Activated effector memory CD4-positive, alpha-beta T cell treated with anti-CD3 and anti-CD28 coated beads, Interleukin-2, amount 50 U/mL, for 16 hours (primary cell): Measurements from ENCODE around the gene RBP3.

Experiments used
- DNase-seq: peaks from one replicate; pipeline ENCODE4 v3.0.0-alpha.2; 2020

Gene RBP3

GRCh38 chr10:47376522-47377220 lies 28.5 kb downstream of the RBP3 start:
- peak; percentile 56 for DNase-seq

DNA sequence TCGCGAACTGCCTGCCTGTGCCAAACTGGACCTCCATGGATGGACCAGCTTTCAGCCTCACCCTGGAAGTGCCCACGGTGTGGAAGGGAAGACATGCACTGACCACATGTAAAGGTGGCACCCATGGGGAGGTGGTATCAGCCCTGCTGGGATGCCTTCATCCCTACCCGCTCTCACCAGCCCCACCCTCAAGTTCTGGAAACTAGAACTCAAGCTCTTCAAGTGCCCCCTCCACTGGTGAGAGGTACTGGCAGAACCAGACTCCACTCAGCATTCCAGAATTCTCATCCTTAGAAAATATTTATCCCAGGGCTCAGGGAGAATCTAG lies 30.0 kb downstream of the RBP3 start:
- DNase-seq = peak; percentile 36

DNA sequence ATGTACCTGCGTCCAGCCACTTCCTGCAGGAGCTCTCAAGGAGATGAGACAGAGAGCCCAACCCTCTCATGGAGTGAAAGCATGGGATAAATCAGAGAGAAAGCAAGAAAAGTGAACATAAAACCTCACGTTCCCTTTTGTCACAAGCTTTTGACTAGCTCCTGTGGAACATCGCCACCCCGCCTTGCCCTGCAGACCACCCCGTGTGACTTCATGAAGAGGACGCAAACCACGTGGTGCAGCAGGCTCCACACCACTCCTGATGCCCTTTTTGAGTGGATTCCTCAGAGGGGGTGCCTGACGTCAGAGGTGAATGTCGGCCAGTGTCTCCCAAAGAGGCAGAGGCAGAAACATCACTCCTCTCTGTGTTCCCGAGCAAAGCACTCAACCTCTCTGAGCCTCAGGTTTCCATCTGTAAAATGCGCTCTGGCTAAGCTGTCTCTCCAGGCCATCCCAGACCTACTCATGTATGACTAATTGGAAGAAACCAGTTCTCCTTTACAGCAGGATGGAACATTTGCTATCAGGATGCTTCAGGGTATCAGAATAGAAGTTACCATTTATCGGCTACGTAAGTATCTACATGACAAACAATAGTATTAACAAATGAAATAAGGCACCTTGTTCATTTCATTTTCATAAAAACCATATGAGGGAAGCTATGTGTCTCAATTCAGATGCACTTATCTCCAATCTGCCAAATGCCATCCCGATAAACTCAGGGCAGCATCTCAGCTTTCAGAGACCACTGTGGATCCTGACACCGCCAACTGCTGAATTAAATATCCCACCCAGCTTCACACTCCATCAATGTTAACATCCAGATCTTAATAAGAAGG lies 30.7 kb downstream of the RBP3 start:
- DNase-seq = peak; percentile 59

GRCh38 chr10:47379445-47379785 lies 31.3 kb downstream of the RBP3 start:
- peak; percentile 19 for DNase-seq

GRCh38 chr10:47379901-47380300 lies 31.7 kb downstream of the RBP3 start:
- DNase-seq = peak; percentile 28

GRCh38 chr10:47380341-47381102 lies 32.4 kb downstream of the RBP3 start:
- peak; percentile 30 for DNase-seq

DNA sequence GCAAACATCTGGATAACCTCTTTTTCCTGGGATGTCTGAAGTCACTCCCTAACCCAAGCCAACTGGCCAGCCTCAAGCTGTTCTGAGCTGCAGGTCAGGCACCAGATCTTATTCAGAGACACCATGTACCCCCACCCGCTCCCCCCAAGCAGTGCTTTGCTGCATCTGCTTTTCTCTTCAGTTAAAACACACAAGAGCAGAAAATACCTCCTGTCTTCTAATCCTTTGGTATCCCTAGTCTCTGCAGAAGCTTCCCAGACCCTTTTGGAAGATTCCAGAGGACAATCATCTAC lies 32.9 kb downstream of the RBP3 start:
- DNase-seq = peak; percentile 47

GRCh38 chr10:47381427-47382379 lies 33.5 kb downstream of the RBP3 start:
- DNase-seq = peak; percentile 28

- peak; percentile 22 for DNase-seq
Observed at GRCh38 chr10:47383261-47384147, 35.3 kb downstream of the RBP3 start.

- peak; percentile 88 for DNase-seq
Observed at GRCh38 chr10:47384148-47384921, 36.2 kb downstream of the RBP3 start, which contains the start of gene ZNF488. TSS of gene ZNF488 (minus strand) at chr10:47384293. CDS start at chr10:47368829, 15,464 bp downstream.

- peak; percentile 45 for DNase-seq
Observed at GRCh38 chr10:47386104-47386503, 37.9 kb downstream of the RBP3 start.

GRCh38 chr10:47388879-47389278 lies 40.7 kb downstream of the RBP3 start:
- peak; percentile 37 for DNase-seq

GRCh38 chr10:47389619-47390018 lies 41.5 kb downstream of the RBP3 start:
- no peak for DNase-seq

DNA sequence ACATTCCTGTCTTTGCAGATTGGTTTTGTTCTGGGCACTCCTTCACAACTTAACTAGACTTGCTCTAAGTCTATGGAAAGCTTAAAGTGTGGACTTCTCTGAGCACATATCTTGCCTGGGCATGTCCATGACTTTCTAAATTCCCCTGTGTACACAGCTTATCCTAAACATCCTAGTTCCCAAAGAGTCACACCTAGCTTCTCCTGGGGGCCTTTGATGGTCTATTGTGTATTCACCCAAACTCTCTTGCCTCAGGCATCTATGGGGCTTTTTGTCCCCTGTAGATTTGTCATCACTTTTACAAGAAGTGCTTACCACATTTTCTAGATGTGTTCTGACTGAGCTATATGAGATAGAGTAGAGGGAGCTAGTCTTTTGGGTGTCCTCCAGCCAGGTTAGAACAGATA lies 48.2 kb downstream of the RBP3 start:
- no peak for DNase-seq

DNA sequence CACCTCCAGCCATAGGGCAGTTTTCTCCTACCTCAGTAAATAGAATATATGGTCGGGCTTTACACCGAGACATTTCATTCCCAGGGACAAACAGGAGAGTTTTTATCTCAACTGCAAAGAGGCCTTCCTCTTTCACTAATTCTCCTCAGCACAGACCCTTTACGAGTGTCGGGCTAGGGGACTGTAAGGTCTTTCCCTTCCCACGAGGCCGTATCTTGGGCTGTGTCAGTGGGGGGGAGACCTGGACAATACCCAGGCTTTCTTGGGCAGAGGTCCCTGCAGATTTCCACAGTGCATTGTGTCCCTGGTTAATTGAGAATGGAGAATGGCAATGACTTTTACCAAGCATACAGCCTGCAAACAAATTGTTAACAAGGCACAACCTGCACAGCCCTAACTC lies 49.1 kb downstream of the RBP3 start:
- no peak for DNase-seq

GRCh38 chr10:47400251-47400650 lies 52.1 kb downstream of the RBP3 start:
- peak; percentile 30 for DNase-seq

- peak; percentile 27 for DNase-seq
Observed at GRCh38 chr10:47400786-47401185, 52.6 kb downstream of the RBP3 start.

DNA sequence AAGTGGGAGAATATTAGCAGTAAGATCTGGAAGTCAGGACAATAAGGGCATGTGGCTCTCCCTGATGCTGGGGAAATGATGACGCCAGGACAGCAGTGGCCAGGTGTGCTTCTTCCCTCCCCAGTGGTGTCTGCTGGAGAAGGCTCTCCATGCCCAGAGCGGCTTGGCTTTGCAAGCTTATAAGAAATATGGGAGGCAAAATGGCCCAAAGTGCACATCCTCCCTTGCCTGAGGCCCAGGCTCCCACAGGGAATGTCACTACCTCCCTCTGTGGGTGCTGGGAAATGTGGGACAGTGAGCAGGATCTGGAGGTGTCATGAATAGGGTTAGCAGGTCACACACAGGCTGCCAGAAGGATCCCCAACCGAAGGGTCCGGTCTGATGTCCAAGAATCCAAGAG lies 53.0 kb downstream of the RBP3 start:
- DNase-seq = no peak

- peak; percentile 56 for DNase-seq
Observed at GRCh38 chr10:47401874-47402640, 53.9 kb downstream of the RBP3 start.
